Measurements from ENCODE around the gene STARD10. TPM values are rescaled to one million over a fixed set of nuclear protein-coding genes. Genes with fewer than 3 reads are reported as not detected.

The STARD10 gene
- total and polyA plus RNA-seq, 2 of the 8 experiments (the other 6 are each of a cell fraction or from before 2014, with no cell fraction given): 23.7 to 35.7 TPM

- CTCF ChIA-PET (ENCODE audit: partially characterized antibody): interaction anchor here (0.7 to 2.4 kb wide), 7 partner anchors 11 to 110 kb away, joined by 3 to 9 read pairs (median 4); no protein-coding TSS in a partner anchor
- peaks cover 1 to 12% of the 10 kb centered on the region in 2 experiments for H4K20me1 ChIP-seq (replicated peaks in 1 of 2; ENCODE audit: control insufficient read depth in 1 of 2, insufficient read depth in 2 of 2, low read length in 2 of 2)
- peaks cover 0 to 2% (median 0%) of the 10 kb centered on the region in 4 experiments; a peak in 1 of 8 replicates for H3K36me3 ChIP-seq (ENCODE audit: control insufficient read depth in 2 of 4, insufficient read depth in 4 of 4, low read length in 3 of 4)
- peak overlapping the region in 2 of 4 experiments; percentile 10 to 21; a peak in 1 of 8 replicates for H3K4me3 ChIP-seq (ENCODE audit: extremely low read depth in 1 of 4, insufficient read depth in 2 of 4, low read depth in 3 of 4, low read length in 4 of 4)
- H2BK20ac ChIP-seq (ENCODE audit: low read length): no peak overlapping the region
- no peak overlapping the region for H3K27ac ChIP-seq (ENCODE audit: low read depth, low read length)
- peaks cover 2% of the 10 kb centered on the region; the same call in 1 of the 2 replicates for H3K23me2 ChIP-seq (ENCODE audit: low read depth, low read length)
- TF ChIP-seq ASH2L (IDR thresholded peaks at IDR 0.05; ENCODE audit: low read length) (peak; percentile 22), NANOG (IDR thresholded peaks at IDR 0.05; ENCODE audit: insufficient read depth, low read depth, low read length, poor library complexity, severe bottlenecking) (no peak), KDM1A (IDR thresholded peaks at IDR 0.05; ENCODE audit: borderline replicate concordance, low read length) (no peak), BRCA1 (IDR thresholded peaks at IDR 0.05; ENCODE audit: low read depth, low read length) (no peak), HDAC2 (IDR thresholded peaks at IDR 0.05; ENCODE audit: borderline replicate concordance in 1 of 2, low read depth in 2 of 2, low read length in 2 of 2) (0 out of 4 replicates have a peak, but pooled peaks of 1 of the 2 experiments have one; percentile 40), SIN3A (conservative IDR thresholded peaks at IDR 0.05 in 1 of 2, IDR thresholded peaks at IDR 0.05 in 1 of 2; ENCODE audit: low read depth in 1 of 2, low read length in 2 of 2) (peak in 1 of 2 experiments; percentile 25; a peak in 1 of 4 replicates), HDAC6 (IDR thresholded peaks at IDR 0.05; ENCODE audit: low read depth, low read length) (no peak), RFX5 (IDR thresholded peaks at IDR 0.05; ENCODE audit: borderline replicate concordance, low read depth, low read length) (no peak), TBP (IDR thresholded peaks at IDR 0.05; ENCODE audit: low read depth, low read length) (0 out of 2 replicates have a peak, but pooled peaks have one; percentile 13)
- H2BK15ac ChIP-seq (ENCODE audit: low read length): peak overlapping the region; percentile 81; the same call in 1 of the 2 replicates
- no peak for DNase-seq (ENCODE audit: low read depth in 1 of 2, low spot score in 2 of 2)
- no peaks in the 10 kb centered on the region for H3K27me3 ChIP-seq (replicated peaks in 1 of 4; ENCODE audit: control insufficient read depth in 3 of 4, extremely low read depth in 1 of 4, insufficient read depth in 3 of 4, low read length in 3 of 4)
- H3K4ac ChIP-seq (replicated peaks; ENCODE audit: insufficient read length, low read depth, low read length): peak overlapping the region; percentile 87
- H3K4me1 ChIP-seq (replicated peaks in 1 of 4; ENCODE audit: control insufficient read depth in 3 of 4, insufficient read depth in 4 of 4, low read length in 3 of 4): peaks cover 11 to 40% (median 33%) of the 10 kb centered on the region in 4 experiments
- peak overlapping the region; percentile 77; the same call in 1 of the 2 replicates for H2BK5ac ChIP-seq (ENCODE audit: low read depth, low read length)
- no peak overlapping the region for H2AFZ ChIP-seq (ENCODE audit: low read length)
- peak overlapping the region; percentile 56 for H4K91ac ChIP-seq (replicated peaks; ENCODE audit: insufficient read length, low read length)
- no peak overlapping the region for H3K14ac ChIP-seq (ENCODE audit: insufficient read length)
- H4K5ac ChIP-seq (ENCODE audit: insufficient read length, low read depth, low read length): peak overlapping the region; percentile 1
- H3K79me1 ChIP-seq (ENCODE audit: low read depth, low read length): no peaks in the 10 kb centered on the region; the same call in 1 of the 2 replicates
- 69% methylated on average over 12 of the region's 12 CpGs; no CpG with 5 or more reads in 1 of the 2 experiments for WGBS, 2 experiments (ENCODE audit: extremely low coverage in 1 of 2, insufficient coverage in 1 of 2, insufficient read length in 1 of 2, insufficient replicate concordance in 2 of 2, low coverage in 1 of 2, low lambda C conversion rate in 2 of 2, missing lambda C conversion rate in 1 of 2)
- POLR2A ChIA-PET (ENCODE audit: partially characterized antibody): interaction anchor here (0.9 kb wide), 1 partner anchor 16 kb away, joined by 3 read pairs; no protein-coding TSS in a partner anchor
- H3K18ac ChIP-seq (ENCODE audit: extremely low read depth, low read length): peak overlapping the region; percentile 81
- peak overlapping the region; percentile 65 for H4K8ac ChIP-seq (ENCODE audit: extremely low read depth, insufficient read depth, low read length)
- H2AK5ac ChIP-seq (ENCODE audit: low read depth, low read length): no peak overlapping the region
- no peak overlapping the region for H2BK120ac ChIP-seq (replicated peaks; ENCODE audit: low read depth, low read length)
- H3K9me3 ChIP-seq (ENCODE audit: insufficient read depth in 2 of 2, low read depth in 1 of 2, low read length in 1 of 2): no peaks in the 10 kb centered on the region
- H3K56ac ChIP-seq (replicated peaks; ENCODE audit: insufficient read length, low read depth, low read length): no peak overlapping the region
- H3K4me2 ChIP-seq (ENCODE audit: insufficient read depth in 1 of 2, low read depth in 2 of 2, low read length in 2 of 2): peak overlapping the region; percentile 59 to 63
- peak; percentile 48 for FAIRE-seq
- peak overlapping the region; percentile 75; the same call in 1 of the 2 replicates for H2BK12ac ChIP-seq (ENCODE audit: low read depth, low read length)
- H3K9ac ChIP-seq (replicated peaks in 1 of 4; ENCODE audit: extremely low read depth in 1 of 4, low read depth in 3 of 4, low read length in 3 of 4): no peak overlapping the region
- H3K23ac ChIP-seq (ENCODE audit: insufficient read length): no peak overlapping the region
- no peaks in the 10 kb centered on the region for H3K79me2 ChIP-seq (ENCODE audit: control insufficient read depth in 1 of 2, insufficient read depth in 2 of 2, low read length in 2 of 2)
These were observed 88.1 kb downstream of the STARD10 start for GRCh38 chr11:72705442-72706365.

All from H1 (cell line).